Measurements from ENCODE around the gene TSPAN9.

GRCh38 chr12:3328571-3328970 is 251.4 kb downstream of the TSPAN9 start:
- TF ChIP-seq CTCF (IDR thresholded peaks at IDR 0.05; ENCODE audit: insufficient read depth, low read length) (no peak), REST (IDR thresholded peaks at IDR 0.05; ENCODE audit: insufficient replicate concordance, low read depth) (no peak)
